GM18502 (cell line): Measurements from ENCODE around the gene PAPPA2.
A peak's percentile ranks its signal among the peaks of the same experiment; 100 is the strongest.

Experiments
- ATAC-seq: cut with Tn5 transposase; IDR thresholded peaks from one replicate; pipeline ENCODE4 v1.9.1; 2021; ENCODE audit warnings: mild to moderate bottlenecking; ENCODE audit not compliant: unreplicated experiment, poor library complexity

The PAPPA2 gene

DNA sequence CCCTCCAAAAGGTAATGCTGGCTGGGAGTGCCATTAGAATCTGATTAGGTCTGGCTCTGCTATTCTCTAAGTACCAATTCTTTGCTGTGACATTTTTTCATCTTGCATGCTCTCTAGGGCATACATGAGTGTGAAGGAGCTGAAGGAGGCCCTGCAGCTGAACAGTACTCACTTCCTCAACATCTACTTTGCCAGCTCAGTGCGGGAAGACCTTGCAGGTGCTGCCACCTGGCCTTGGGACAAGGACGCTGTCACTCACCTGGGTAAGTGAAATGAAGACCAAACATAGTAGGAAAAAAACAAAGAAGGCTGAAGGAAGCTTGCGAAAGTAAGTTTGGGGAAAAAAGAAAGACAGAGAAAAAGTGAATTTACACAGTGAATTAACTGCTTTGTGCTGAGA is 207.9 kb downstream of the PAPPA2 start:
- no peak for ATAC-seq

DNA sequence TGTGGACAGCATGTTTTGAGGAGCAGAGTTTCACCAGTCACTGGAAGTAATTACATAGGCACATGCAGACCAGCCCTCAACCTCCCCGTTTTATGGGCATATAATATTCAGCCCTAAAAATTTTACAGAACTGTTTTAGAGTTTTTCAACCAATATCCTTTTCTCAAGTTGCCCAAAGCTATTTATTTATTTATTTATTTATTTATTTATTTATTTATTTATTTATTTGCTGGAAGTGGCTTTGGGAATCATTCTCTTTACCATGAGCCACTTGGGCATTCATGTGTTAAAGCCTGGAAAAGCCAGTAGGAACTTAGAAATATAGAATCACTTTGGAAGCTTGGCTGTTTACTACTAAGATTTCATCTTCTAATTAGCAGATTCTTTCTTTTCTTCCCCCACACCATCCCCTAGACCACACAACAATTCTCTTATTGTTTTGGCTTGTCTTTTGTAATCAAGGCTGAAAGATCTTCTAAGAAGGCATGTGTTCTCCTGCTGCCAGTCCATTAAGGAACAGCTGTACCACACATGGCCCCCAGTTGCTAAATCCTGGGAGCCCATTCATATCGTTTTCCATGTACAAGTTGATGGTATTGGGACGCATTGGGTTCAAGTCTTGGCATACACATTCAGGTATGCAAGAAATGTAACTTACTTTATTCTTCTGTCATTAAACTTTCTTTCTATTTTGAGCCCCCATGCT is 220.0 kb downstream of the PAPPA2 start:
- ATAC-seq: no peak

DNA sequence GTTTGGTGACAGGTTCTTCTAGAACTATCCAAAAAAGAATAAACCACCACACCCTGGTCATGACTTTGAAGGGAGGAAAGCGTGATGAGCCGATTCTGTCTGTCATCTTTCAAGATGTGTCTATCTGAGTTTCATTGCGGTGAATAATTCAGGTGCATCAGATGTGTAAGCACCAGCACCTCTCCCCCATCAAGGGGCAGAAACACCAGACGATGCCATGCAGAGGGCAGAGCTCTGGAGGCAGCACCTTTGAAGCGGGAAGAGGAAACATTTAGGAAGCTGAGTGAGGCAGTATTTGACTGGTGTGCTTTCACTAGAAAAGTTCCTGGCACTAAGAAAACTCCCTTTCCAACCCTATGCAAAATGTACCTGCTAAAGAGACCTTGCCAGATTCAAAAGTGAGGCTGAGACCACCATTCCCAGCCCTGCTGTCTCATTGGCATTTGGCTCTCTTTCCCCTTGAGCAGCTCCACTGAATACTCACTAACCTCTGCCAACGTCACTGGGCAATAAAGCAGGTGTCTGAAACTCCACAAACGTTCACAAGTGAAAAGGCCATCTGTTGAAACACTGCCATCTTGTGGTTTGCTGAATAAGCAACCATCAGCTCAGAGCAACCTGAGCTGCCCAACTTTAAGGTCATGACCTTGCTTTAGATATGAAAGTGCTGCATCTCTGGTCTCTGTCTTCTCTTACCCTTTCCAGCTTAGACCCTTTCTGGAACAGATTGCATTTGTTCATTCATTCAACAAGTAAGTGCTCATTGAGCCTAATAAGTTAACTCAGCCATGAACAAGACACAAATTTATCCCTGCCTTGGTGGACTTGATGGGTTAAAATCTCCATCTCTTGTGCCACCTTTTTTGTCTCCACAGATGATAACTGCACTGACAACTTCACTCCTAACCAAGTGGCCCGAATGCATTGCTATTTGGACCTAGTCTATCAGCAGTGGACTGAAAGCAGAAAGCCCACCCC is 228.6 kb downstream of the PAPPA2 start:
- peak; percentile 93 for ATAC-seq

DNA sequence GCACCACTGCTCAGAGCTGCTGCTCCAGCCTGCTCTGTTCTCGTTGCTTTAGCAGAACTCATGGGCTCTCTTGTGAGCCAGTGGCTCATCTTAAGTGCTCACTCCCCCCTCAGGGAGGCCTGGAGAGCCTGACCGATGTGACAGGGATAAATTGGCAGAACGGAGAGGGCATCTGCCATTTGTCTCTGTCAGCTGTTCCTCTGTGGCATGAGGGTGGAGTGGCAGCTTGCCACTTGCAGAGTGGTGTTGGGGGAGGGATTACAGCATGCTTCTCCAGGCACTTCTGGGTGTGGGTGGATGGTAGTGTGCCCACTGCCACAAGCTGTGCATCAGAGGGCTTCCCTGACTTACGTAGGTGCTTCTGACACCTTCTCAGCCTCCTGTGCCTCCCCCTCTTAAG is 229.5 kb downstream of the PAPPA2 start:
- no peak for ATAC-seq

DNA sequence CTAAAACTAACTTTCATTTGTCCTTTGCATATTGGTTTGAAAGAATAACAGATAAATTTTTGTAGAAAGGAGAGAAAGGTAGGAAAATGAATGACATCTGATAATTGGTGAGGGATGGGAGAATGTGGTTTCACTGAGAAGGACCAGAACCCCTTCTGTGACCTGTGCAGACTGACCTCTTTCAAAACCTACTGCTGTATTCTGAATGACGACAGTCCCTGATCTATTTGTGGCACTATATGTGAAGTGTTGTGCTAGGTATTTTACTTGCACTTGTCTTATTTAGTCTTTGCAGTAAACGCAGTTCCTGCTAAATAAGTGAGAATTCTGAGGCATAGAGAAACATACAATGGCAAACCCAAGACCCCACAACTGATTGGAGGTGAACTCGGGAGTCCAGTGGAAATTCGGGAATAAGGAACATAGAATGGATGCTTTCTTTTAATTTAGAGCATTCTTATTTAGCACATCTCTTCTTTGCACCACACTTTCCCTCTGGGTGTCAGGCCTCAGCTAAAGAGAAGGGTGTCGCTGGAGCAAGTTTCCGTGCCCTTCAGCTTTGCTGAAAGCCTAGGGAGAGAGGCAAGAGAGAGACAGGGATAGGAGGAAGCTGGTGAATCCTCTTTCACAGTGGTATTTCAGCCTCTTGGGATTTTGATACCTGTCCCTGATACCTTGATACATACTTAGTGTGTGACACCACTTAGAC is 230.2 kb downstream of the PAPPA2 start:
- no peak for ATAC-seq

DNA sequence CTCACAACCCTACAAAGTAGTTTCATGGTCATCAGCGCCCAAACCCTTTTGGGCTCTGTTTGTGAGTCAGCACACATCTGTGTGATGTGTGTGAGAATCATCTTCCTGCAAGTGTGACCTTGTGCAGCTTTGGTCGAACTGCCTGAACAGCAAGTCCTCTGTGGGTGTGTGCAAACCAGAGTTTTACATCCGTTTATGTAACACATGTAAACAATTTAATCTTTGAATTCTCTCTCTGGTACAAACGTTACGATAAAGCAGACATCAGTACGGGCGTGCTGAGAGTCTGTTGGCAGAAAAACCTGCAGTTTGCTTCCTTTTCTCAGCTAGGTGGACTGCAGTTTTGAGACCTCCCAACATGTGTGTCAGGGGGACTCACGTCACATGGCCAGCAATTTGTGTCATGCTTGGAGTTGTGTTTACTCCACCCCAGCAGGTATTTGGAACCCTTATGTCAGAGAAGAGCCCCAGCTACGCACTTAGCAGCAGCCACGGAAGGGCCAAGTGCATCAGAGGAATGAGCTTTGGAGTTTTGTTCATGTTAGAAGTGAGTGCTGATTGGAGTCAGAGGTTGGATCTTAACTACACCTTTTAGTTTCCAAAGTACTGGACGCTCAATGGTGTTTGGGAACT is 230.8 kb downstream of the PAPPA2 start:
- no peak for ATAC-seq

DNA sequence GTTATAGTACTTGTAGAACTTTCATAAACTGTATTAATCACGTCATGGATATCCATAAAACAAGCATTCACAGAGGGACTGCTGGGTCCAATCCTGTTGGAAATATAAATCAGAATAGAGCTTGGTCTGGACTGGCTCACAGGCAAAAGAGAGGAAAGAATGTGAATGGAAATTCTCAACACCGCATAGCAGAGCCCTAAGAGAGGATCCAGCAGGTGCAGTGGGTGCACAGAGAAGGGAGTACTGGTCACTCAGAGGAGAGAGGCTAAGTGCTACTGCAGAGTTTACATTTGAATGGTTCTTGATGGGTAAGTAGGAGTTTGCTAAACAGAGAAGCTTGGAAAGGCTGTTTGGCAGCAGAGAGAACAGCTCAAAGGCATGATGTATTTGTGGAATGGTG is 231.7 kb downstream of the PAPPA2 start:
- ATAC-seq: no peak

DNA sequence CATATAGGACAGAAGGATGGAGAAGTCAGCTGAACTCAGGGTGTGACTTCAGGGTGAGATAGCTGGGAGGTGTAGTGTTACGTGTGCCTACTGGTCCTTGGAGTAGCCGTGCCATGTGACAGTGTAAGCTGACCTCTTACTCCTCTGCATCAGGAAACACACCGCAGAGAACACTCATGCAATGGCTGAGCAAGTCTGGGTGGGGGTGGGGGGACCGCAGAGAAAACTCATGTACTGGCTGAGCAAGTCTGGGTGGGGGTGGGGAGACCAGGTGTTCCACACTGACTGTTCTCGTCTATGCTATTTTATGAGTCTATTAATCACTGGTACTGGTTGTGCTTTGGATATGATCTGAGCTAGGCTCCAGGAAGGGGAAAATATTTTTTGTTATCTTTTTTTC is 233.1 kb downstream of the PAPPA2 start:
- ATAC-seq: no peak

DNA sequence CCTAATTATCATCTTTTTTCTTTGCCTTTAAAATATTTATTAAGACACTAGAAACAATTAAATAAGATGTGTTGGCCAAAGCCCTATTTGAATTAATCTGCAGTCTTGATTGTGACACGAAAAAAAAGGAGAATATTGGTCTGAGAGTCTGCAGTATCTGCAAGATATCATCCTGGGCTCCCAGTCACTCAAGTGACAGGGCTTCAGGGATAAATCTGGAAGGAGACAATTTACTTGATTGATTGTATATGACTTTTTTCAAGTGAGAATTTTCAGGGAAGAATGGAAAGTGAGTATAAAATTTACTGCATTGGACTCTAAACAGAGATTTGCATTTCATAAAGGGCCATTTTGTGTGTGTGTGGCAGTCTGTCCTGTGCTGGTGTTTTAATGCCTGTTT is 233.7 kb downstream of the PAPPA2 start:
- ATAC-seq: no peak

DNA sequence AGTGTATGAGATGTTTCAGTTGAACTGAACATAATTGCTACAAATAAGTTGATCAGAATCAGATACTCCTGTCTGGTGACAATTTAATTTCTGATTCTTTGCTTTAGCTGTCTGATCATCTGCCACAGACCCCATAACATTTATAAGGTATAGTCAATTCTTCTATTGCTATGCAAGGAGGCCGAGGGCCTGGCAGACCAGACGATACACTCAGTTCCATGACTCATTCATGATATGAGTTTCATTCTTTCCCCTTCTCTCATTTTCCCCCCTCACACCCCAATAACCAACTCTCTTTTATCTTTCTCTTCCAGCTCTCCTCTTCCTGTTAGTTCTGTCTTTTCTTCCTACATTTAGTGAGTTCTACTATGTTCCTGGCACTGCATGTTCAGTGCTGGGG is 236.8 kb downstream of the PAPPA2 start:
- no peak for ATAC-seq

DNA sequence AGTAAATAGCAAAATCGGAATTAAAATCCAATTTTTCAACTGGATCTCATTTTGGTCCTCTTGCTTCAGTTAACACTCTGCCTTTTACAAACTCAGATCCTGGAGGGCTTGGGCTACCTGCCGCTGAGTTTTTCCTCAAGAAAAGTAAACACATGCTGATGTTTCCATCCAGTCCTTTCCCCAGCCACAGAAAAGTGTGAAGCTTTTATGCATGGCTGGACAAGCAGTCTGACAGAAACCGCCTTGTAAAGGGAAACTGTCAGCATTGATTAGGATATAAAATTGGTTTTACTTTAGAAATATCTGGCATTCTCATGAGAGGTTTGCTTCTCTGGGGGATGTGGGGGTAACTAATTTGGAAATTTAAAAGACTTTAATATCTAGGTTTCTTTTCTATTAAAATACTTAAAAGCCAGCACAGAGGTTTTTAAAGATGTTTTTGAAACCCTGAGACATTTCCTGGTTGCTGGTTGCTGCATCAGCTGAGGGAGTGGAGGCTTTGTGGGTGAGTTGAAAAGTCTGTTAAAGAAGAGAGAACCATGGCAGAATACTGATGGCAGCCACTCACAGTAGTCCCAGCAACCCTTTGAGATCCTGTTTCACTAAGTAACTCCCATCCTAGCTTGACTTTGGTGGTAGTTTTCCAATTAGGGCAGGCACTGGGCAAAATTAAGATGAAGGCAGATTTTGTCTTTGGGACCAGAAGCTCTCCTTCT is 238.3 kb downstream of the PAPPA2 start:
- no peak for ATAC-seq

DNA sequence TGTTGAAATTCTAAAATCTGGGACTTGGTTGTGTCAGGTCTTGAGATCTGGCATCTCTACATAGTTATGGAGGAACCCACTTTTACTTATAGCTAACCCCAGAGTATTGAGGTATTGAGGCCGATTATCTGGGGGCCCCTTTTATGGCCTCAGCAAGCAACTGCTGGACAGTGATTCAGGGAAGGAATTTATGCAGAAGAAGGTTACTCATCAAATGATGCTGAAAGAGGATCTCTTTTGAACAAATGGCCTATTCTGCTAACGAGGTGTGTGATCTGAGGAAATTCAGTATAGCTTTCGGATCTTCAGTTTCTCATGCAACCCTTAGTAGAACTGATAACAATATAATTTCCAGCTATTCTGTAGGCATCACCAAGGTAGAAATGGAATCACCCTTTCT is 239.9 kb downstream of the PAPPA2 start:
- ATAC-seq: no peak

DNA sequence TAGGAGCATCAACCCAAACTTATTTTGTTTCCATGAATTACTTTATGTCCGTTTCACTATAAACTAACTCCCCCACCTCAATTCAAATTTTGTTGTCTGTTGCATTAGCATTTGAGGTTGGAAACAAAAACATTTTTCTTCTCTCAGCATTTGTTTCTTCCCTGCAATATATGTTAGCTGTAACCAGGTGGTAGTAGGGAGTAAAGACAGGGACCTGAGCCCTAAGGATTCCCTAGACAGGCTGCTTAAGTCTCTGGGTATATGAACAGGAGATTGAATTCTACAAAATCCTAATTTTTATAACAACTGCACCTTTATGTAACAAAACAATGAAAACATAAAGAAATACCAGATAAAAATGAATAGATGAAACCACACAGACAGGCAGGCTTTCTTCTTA is 242.6 kb downstream of the PAPPA2 start:
- ATAC-seq: no peak

DNA sequence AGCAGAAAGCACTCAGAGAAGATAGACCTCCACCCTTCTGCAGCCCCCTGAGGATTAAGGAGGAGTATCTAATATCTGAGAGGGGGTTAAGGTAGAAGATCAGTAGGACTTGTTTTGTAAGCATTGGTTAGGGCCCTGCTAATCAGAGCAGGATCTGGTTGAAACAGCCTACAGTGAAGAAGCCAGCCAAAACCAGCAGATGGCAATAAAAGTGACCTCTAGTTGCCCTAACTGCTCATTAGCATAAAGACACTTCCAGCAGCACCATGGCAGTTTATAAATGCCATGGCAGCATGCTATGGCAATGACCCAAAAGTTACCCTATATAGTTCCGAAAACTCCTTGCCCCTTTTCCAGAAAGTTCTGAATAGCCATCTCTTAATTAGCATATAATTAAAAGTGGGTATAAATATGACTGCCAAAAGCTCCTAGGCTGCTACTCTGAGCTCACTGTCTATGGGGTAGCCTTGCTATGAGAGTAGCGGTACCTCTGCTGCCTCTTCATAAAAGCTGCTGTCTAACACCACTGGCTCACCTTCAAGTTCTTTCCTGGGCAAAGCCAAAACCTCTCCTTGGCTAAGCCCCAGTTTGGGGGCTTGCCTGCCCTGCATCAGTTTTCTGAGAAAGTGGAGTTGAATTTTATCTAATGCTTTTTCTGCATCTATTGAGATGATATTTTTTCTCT is 254.2 kb downstream of the PAPPA2 start:
- ATAC-seq: no peak

DNA sequence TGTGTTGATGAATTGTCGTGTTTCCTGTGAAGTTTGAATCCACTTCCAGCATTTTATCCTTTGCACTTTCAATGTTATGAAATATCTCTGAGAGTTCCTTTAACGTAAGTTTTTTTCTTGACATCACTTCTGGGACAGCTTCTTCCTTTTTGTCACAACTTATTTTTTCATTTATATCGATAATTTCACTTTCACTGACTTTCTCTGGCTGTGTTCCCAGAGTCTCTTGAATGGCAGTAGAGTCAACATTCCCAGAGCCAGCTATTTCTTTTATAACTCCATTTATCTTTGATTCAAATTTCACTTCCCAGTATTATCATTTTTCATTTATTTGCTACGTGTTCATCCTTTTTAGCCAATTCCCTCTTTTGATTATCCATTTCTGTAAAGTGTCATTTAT is 256.5 kb downstream of the PAPPA2 start:
- no peak for ATAC-seq

DNA sequence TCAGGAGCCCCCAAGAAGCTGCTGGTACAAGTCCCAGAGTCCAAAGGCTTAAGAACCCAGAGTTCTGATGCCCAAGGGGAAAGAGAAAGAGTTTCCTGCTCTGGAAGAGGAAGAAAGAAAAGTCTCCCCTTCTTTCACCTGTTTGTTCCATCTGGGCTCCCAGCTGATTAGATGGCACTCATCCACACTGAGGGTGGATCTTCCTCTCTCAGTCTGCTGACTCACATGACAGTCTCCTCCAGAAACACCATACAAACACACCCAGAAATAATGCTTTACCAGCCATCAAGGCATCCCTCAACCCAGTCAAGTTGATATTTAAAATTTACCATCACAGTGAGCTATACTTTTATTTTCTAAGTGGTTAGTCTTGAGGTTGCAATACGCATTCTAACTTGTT is 257.9 kb downstream of the PAPPA2 start:
- no peak for ATAC-seq

DNA sequence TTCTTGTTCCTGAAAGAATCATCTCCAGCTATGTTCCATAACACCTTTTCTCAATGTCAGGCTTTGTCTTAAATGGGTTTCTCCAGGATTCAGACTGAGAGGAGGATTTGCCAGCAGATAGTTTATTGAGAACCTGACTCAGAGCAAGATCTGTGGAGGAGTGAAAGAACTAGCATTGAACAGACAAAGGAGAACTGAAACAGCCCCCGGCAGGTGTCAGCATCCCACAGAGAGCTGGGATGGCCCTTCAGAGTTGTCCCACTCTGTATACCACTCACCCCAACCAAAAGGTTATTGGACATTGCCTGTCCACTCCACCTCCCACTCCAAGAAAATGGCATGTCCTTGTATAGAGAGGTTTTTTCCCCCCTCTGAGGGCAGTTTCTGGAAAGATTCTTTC is 270.7 kb downstream of the PAPPA2 start:
- no peak for ATAC-seq

DNA sequence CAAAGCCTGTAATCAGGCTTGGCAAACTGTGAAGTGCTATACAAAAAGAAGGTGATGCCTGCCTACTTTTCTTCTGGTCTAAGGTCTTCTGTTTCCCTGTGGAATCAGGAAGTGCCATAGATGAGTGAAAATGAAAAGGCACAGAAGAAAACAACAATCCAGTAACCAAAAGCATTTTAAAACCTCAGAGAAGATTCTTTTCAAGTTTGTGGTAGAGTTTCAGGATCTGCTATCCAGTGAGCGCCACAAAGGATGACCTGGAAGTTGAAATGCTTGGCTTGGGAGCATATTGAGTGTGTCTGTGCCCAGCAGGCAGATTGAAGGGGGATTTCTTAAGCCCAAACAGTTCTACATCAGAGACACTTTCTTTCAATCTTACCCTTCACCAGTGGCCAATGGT is 272.2 kb downstream of the PAPPA2 start:
- no peak for ATAC-seq

DNA sequence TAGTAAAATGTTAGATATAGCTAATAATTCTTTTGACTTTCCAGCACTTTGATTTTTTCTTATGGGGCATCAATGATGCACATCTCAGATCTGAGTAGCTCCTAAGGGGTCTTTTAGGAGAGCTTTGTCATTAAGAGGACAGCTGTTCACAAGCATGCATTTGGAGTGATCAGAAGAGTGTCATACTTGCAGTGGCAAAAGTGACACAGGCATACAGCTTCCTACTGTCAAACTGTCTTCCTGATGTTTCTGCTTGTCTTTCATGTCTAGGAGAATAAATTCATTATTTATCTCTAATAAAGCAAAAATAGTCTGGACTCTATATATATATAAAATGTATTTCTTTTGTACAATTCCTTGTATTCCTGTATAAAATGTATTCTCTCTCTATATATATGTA is 273.0 kb downstream of the PAPPA2 start:
- ATAC-seq: no peak
